Retinal pigment epithelial cell (primary cell): Measurements from ENCODE around the gene PROM1.

Experiments
- DNase-seq: peaks from one replicate; pipeline ENCODE4 v3.0.0-alpha.2; 2010; ENCODE audit warnings: low read depth
- H3K4me3 ChIP-seq: 2 replicates; pipeline ENCODE4 v1.5.1; 2011; ENCODE audit warnings: mild to moderate bottlenecking, low read length, control low read depth, moderate library complexity
- CTCF ChIP-seq: conservative IDR thresholded peaks from 2 replicates; pipeline ENCODE4 v1.5.1; 2011; ENCODE audit warnings: low read depth, low read length, control low read depth, inconsistent platforms

The PROM1 gene

DNA sequence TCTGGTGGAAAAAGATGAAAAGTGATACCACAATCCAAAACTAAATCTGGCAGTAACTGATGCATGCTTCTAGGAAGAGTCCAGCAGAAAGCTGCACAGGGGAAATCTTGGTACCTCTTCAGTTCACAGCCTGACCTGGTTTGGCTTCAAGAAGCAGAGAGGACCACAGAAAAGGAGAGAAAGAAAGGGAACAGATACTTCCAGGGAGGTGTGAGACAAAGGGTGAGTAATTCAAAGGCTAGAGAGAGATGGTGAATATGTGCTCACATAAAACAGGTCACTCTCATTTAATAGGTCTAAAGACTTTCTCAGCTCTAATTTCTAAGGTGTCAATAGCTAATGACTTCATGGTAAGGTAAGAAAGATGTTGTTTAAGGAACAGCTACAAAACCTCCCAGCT, 132.0 kb downstream of the PROM1 start:
- H3K4me3 ChIP-seq: no peak overlapping the region
- TF ChIP-seq CTCF: no peak
- no peak for DNase-seq

GRCh38 chr4:15948826-15949225, 135.0 kb downstream of the PROM1 start:
- DNase-seq: no peak
- no peak for TF ChIP-seq CTCF

GRCh38 chr4:15947684-15948083, 136.1 kb downstream of the PROM1 start:
- DNase-seq: no peak
- TF ChIP-seq CTCF: no peak
- no peak overlapping the region for H3K4me3 ChIP-seq

More at GRCh38 chr4:15948826-15949225, 135.0 kb downstream of the PROM1 start:
- H3K4me3 ChIP-seq: no peak overlapping the region

DNA sequence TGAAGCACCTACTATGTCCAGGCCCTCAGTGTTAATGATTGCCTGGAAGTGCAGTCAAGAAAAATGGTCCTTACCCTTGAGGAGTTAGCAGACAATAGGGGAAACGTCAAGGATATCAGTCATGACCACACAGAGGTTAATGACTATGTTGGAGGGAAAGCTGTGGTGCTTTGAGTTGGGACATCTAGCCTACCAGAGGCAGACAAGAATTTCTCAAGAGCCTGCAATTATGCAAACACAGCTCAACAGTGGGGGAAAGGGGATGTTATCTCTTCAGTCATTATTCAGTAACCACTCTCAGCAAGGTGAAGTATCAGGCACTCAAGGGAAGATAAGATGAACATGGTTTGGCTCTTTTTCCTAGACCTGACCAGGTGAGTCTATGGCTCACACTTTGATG, 138.3 kb downstream of the PROM1 start:
- no peak for TF ChIP-seq CTCF
- H3K4me3 ChIP-seq: no peak overlapping the region
- no peak for DNase-seq

DNA sequence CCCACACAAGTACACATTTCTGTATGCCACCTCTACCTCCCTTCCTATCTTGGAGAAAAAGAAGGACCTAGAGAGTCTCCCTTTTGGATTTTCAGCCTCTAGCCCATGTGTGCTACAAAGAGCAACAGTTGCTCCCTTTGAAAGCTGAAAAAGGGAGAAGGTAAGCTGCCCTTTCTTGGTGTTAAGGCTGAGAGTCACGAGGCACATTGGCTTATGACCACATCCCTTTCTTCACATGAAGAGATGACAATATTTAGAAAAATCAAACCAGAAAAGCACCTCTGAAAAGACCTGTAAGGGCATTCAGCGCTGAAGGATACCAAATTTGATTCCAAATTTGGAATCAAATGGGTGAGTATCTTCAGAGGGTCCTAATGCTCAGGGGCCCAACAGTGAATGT, 138.9 kb downstream of the PROM1 start:
- DNase-seq: no peak
- no peak for TF ChIP-seq CTCF

GRCh38 chr4:15942283-15942682, 141.5 kb downstream of the PROM1 start:
- no peak overlapping the region for H3K4me3 ChIP-seq
- TF ChIP-seq CTCF: no peak
- no peak for DNase-seq

More for the DNA sequence above, 138.9 kb downstream of the PROM1 start:
- H3K4me3 ChIP-seq: no peak overlapping the region

DNA sequence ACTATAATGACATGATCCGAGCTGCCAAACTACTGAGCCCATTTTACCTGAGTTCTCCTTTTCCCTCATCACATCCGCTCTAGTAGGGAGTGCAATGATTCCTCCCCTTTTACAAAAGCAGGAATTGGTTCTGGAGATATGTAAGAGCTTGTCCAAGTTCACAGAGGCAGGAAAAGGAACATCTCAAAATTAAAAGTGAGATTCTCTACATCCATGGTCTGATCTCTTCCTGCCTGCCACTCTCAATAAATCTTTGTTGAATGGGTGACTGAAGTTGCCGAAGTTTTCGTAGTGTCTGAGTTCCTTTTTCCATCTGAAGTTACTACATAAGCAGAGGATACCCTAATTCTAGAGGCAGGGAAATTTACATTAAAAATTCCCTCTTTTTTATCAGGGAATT, 145.2 kb downstream of the PROM1 start, which contains the start of gene FGFBP1:
FGFBP1 (minus strand) TSS at position 101 of the 400 bp plus-strand sequence. CDS start 2,108 bp downstream, outside the sequence.
- no peak for TF ChIP-seq CTCF
- no peak for DNase-seq
- no peak within 1 kb of the TSS for H3K4me3 ChIP-seq
